Loucy (cell line): ENCODE data around the gene PNLIPRP2.

Experiments used
- H2AFZ ChIP-seq: fragments of 200-600 bp; sonication (generic); 2 replicates; pipeline ENCODE4 v1.6.0; 2016; ENCODE audit warnings: antibody characterized with exemption, mild to moderate bottlenecking, low read length, moderate library complexity
- H3F3A ChIP-seq: fragments of 200-600 bp; 2 replicates; pipeline ENCODE4 v1.6.0; 2016; ENCODE audit warnings: antibody characterized with exemption, low read depth, mild to moderate bottlenecking
- H3K27me3 ChIP-seq: fragments of 200-600 bp; sonication (generic); 2 replicates; pipeline ENCODE4 v1.6.1; 2014; ENCODE audit warnings: low read length, mild to moderate bottlenecking; ENCODE audit not compliant: insufficient read depth, poor library complexity, severe bottlenecking
- H3K36me3 ChIP-seq: fragments of 200-600 bp; sonication (generic); 2 replicates; pipeline ENCODE4 v1.6.1; 2016; ENCODE audit warnings: low read length; ENCODE audit not compliant: insufficient read depth
- H3K4me1 ChIP-seq: fragments of 200-600 bp; sonication (generic); 2 replicates; pipeline ENCODE4 v1.5.1; 2014; ENCODE audit warnings: low read length, mild to moderate bottlenecking; ENCODE audit not compliant: insufficient read depth, poor library complexity, severe bottlenecking
- H3K4me2 ChIP-seq: fragments of 200-600 bp; sonication (generic); 2 replicates; pipeline ENCODE4 v1.6.0; 2014; ENCODE audit warnings: antibody characterized with exemption, low read length, low read depth, mild to moderate bottlenecking; ENCODE audit not compliant: poor library complexity, severe bottlenecking
- H3K4me3 ChIP-seq: fragments of 200-600 bp; sonication (generic); 2 replicates; pipeline ENCODE4 v1.5.1; 2014; ENCODE audit warnings: low read length, mild to moderate bottlenecking, mixed read lengths; ENCODE audit not compliant: poor library complexity, severe bottlenecking
- H3K79me2 ChIP-seq: fragments of 200-600 bp; sonication (generic); 2 replicates; pipeline ENCODE4 v1.6.1; 2014; ENCODE audit warnings: low read length; ENCODE audit not compliant: insufficient read depth
- H3K9ac ChIP-seq: fragments of 200-600 bp; sonication (generic); 2 replicates; pipeline ENCODE4 v1.6.0; 2014; ENCODE audit warnings: mild to moderate bottlenecking, low read depth, low read length, moderate library complexity; ENCODE audit not compliant: poor library complexity, severe bottlenecking
- H3K9me2 ChIP-seq: fragments of 200-600 bp; sonication (generic); replicated peaks from 2 replicates; pipeline ENCODE4 v1.6.1; 2016; ENCODE audit warnings: low read depth, low read length, mixed read lengths
- H3K9me3 ChIP-seq: fragments of 200-600 bp; sonication (generic); 2 replicates; pipeline ENCODE4 v1.6.1; 2014; ENCODE audit warnings: mild to moderate bottlenecking, antibody characterized with exemption, low read length, low read depth; ENCODE audit not compliant: insufficient read depth
- H4K20me1 ChIP-seq: fragments of 200-600 bp; sonication (generic); 2 replicates; pipeline ENCODE4 v1.6.0; 2014; ENCODE audit warnings: antibody characterized with exemption, low read length, mild to moderate bottlenecking; ENCODE audit not compliant: insufficient read depth, poor library complexity, severe bottlenecking
- CTCF ChIP-seq: fragments of 200-600 bp; sonication (generic); conservative IDR thresholded peaks from 2 replicates; pipeline ENCODE4 v1.5.1; 2014; ENCODE audit warnings: mild to moderate bottlenecking, antibody characterized with exemption, low read length
- EZH2phosphoT487 ChIP-seq: fragments of 200-600 bp; IDR thresholded peaks from 2 replicates; pipeline ENCODE4 v1.6.1; 2018; ENCODE audit warnings: antibody characterized with exemption, mild to moderate bottlenecking, moderate library complexity, borderline replicate concordance

PNLIPRP2 gene

GRCh38 chr10:116615199-116615776, 5.5 kb upstream of the PNLIPRP2 start:
- TF ChIP-seq EZH2phosphoT487, result no peak
- TF ChIP-seq CTCF, result no peak
- H3K4me3 ChIP-seq, result no peak overlapping the region
- no peaks in the 10 kb centered on the region for H3K36me3 ChIP-seq
- H3K9me2 ChIP-seq, result no peaks in the 10 kb centered on the region
- H3K9ac ChIP-seq, result no peak overlapping the region
- H3K4me2 ChIP-seq, result no peak overlapping the region
- no peak overlapping the region for H2AFZ ChIP-seq
- no peaks in the 10 kb centered on the region for H3K79me2 ChIP-seq
- no peaks in the 10 kb centered on the region for H3K9me3 ChIP-seq
- H3F3A ChIP-seq, result no peaks in the 10 kb centered on the region
- no peaks in the 10 kb centered on the region for H4K20me1 ChIP-seq
- H3K4me1 ChIP-seq, result no peaks in the 10 kb centered on the region
- H3K27me3 ChIP-seq, result no peaks in the 10 kb centered on the region

GRCh38 chr10:116621476-116621875, 723 bp downstream of the PNLIPRP2 start:
- Histone ChIP-seq H4K20me1 (no peaks in the 10 kb centered on the region), H3K4me1 (no peaks in the 10 kb centered on the region), H3K9me2 (no peaks in the 10 kb centered on the region), H3K4me3 (no peak overlapping the region), H3K27me3 (no peaks in the 10 kb centered on the region), H3F3A (no peaks in the 10 kb centered on the region), H3K4me2 (no peak overlapping the region), H3K36me3 (no peaks in the 10 kb centered on the region), H3K9ac (no peak overlapping the region), H3K79me2 (no peaks in the 10 kb centered on the region), H2AFZ (no peak overlapping the region), H3K9me3 (no peaks in the 10 kb centered on the region)
- no peak for TF ChIP-seq EZH2phosphoT487

DNA sequence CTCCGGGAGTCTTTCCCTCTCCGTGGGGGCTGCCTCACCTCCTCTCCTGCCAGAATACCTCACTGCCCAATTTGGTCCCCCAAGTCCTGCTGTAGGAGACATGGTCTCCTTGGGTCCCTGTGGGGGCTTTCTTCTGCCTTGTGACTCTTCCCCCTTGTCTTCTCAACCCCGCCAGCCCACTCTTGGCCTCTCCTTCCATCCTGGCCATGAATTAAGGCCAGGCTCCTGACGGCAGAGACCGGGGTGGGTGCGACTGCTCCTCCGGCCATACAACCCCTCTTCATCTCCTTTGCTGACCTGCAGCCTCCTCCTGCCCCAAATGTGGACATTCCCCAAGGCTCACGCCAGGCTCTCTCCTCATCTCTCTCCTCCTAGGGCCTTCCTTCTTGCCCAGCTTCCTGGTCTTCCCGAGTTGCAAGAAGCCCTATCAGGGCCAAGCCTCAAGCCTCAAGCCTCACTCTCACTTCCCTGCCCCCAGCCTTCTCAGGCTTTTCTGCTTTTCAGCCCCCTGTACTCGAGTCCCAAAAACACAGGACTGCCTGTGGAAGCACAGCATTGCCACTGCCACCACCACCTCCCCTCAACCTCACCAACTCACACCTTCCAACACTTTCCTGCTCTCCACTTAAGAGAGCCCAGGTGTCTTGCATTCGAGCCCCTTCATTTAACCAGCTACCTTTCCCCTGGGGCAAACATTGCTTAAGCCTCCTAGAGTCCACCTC, 1.3 kb downstream of the PNLIPRP2 start:
- Histone ChIP-seq H3F3A (no peaks in the 10 kb centered on the region), H3K4me3 (no peak overlapping the region), H3K27me3 (no peaks in the 10 kb centered on the region), H4K20me1 (no peaks in the 10 kb centered on the region), H3K36me3 (no peaks in the 10 kb centered on the region), H3K4me2 (no peak overlapping the region), H3K9ac (no peak overlapping the region), H3K9me2 (no peaks in the 10 kb centered on the region), H2AFZ (no peak overlapping the region), H3K9me3 (no peaks in the 10 kb centered on the region), H3K79me2 (no peaks in the 10 kb centered on the region), H3K4me1 (no peaks in the 10 kb centered on the region)
- TF ChIP-seq CTCF (no peak), EZH2phosphoT487 (no peak)
